Ramos (cell line): ENCODE data around the gene CACNA2D3.

Experiments used
- in situ Hi-C: fragments of 300-500 bp; cut with MboI; formaldehyde crosslinking; loops from one replicate; pipeline ENCODE4 v1.14.3; 2022; ENCODE audit warnings: low sequenced_read_pairs; ENCODE audit not compliant: unreplicated experiment

Gene CACNA2D3

GRCh38 chr3:54905920-54906319 lies 783.6 kb downstream of the CACNA2D3 start:
- in situ Hi-C loops = no loop called here

DNA sequence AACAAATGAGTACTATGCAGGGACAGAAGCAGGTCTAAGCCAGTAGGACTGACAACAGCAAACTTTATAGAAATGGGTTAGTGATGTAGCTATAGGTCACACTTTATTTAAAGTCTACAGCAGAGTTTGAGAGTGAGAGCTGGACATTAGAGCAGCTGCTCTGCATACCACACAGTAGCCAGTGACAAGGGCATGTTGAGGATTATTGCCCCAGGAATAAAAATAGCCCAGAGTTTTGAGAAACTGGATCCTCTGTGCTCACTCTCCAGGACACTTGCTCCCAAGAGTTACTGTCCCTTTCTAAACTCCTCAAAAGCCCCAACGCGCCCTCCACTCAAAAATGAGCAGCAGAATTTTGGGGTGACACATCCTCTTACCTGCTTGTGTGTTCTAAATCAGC lies 784.4 kb downstream of the CACNA2D3 start:
- in situ Hi-C loops = no loop called here

DNA sequence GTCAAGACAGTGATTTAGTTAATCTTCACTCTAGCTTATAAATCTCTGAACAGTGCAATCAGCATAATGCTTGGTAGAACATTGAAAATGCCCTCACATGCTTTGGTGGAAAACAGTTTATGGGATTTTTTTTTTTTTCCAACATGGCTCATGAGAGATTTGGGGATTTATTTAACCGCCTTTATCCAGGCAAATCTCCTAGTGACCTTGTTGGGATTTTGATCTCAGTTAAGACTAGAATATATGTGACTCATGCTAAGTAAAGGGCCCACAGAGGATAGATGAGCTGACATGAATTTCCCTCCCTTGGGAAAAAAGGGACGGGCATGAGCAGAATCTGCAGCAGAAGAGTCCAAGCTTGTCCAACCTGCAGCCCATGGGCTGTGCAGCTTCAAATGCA lies 786.8 kb downstream of the CACNA2D3 start:
- in situ Hi-C loops = no loop called here

DNA sequence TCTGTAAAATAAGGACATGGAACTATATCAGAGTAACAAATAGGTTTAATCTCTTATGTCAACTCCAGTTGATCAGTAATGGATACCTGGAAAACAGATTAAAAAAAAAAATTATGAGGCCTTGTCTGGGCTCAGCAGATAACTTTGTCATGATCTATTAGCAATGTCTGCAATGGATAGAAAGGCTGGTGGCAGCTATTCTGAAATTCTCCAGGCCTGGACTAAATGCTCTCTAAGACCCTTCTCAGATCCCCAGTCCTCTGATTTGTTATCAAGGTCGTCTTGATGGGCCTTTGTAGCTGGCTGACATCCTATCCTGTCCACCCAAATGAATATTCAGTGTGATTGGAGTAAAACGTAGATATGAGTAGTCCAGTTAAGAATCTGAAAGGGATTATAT lies 791.8 kb downstream of the CACNA2D3 start:
- in situ Hi-C loops = no loop called here

DNA sequence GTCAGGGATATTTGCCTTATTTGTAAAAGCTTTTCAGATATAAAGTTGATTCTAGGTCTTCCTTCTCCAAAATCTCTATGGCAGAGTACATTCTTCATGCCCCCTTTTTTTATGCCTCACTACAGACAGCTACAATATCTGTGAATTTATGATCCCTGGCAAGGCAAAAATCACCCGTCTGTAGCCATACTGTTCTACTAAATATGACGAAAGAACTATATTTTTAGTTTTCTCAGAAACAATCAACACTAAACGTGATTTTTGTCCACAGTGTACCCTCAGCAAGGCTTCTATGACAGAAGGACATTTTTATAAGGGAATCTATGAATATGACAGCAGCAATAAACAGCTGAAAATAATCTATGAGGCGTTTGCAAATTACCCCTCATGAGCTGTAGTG lies 792.8 kb downstream of the CACNA2D3 start:
- in situ Hi-C loops = no loop called here

DNA sequence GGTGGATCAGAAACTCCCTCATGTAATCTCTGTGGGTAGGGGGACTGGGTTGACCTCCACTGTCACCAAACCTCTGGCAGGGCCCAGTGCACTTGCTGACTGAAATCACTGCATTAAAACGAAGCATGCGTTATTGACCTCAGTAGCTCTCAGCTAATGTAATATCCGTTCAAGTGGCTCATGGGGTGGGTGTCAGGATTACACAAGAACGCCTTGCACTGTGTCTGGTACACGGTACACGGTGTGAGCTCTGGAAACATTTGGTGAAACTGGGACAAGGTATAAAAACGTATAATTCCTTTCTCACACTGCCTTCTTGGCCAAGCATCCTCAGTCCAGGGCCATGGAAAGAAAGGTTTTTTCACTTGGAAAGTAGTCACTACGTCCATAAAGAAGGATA lies 793.6 kb downstream of the CACNA2D3 start:
- in situ Hi-C loops = no loop called here

GRCh38 chr3:54916732-54917131 lies 794.4 kb downstream of the CACNA2D3 start:
- in situ Hi-C loops = no loop called here

- in situ Hi-C loops = no loop called here
Measured at GRCh38 chr3:54917174-54917573, 794.8 kb downstream of the CACNA2D3 start.

- in situ Hi-C loops = no loop called here
Measured at GRCh38 chr3:54917862-54918261, 795.5 kb downstream of the CACNA2D3 start.

DNA sequence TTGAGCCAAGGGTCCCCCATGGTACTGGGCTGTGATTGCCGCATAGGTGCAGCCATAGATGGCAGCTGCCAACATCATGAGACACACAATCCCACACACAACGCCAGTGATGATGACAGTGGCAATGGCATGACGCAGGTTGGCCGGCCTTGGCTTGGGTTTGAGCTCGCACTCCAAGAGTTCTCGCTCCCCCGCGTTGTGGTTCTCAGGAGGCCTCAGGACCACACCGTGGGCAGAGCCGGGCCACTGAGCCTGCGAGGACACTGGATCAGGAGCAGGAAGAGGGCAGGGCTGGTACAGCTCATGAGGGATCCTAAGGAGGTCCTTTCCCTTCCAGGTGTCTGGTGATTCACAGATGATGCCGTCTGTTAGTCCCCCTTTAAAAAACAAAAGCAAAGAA lies 796.2 kb downstream of the CACNA2D3 start:
- in situ Hi-C loops = no loop called here

DNA sequence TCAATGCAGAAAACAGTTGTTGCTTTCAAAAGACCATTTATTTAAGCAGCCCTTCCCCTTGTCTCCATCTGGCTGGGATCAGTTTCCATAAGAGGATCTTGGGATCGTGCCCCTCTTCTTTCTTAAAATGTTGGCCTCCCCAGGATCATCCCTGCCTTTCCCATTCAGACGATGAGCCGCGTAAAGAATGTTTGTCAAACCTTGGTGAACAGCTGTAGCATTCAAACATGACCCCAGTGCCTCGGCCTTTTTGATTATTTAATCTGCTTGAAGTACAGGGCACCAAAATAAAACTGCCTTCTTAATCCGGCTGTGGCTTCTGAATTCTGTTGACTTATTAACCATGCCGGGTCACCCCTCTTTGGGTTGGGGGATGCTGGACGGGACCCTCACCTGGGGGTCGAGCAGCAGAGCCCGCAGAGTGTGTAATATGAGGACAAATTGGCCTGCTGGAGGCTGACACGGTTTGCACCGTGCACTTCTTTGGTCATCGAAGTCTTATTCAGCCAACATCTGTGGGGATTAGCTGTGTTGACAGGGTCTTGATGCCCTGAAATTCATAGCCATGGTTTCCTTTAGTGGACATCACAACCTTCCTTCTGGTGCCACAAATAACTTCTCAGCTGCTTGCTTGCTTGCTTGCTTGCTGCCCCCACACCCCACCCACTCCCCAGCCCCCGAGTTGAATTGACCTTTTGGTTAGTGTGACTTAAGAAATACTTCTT lies 805.9 kb downstream of the CACNA2D3 start, which contains the start of gene LRTM1:
LRTM1 (minus strand) TSS at position 14 of the 725 bp plus-strand sequence. CDS start 148 bp downstream, outside the sequence.
- in situ Hi-C loops = no loop called here

- in situ Hi-C loops = no loop called here
Measured at GRCh38 chr3:54931182-54931581, 808.8 kb downstream of the CACNA2D3 start.

DNA sequence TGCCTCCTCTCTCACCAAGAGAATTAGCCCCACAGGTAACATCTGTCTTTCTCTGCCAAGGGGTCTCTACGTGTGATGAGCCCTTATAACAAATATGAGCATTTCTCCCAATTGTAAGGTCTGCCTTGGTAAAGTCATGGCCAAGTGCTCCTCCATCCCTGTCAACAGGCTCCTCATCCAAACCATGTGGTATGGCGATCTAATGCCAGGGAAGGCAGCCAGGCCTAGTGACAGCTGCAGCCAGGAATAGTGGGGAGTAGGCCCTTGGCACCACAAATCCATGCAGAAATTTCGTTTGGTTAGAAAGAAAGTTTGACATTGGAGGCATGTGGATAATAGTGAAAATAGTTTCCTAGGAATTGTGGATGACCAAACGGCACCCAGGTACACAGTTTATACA lies 810.3 kb downstream of the CACNA2D3 start:
- in situ Hi-C loops = no loop called here

- in situ Hi-C loops = no loop called here
Measured at GRCh38 chr3:54935869-54936268, 813.5 kb downstream of the CACNA2D3 start.

GRCh38 chr3:54936561-54936960 lies 814.2 kb downstream of the CACNA2D3 start:
- in situ Hi-C loops = no loop called here

DNA sequence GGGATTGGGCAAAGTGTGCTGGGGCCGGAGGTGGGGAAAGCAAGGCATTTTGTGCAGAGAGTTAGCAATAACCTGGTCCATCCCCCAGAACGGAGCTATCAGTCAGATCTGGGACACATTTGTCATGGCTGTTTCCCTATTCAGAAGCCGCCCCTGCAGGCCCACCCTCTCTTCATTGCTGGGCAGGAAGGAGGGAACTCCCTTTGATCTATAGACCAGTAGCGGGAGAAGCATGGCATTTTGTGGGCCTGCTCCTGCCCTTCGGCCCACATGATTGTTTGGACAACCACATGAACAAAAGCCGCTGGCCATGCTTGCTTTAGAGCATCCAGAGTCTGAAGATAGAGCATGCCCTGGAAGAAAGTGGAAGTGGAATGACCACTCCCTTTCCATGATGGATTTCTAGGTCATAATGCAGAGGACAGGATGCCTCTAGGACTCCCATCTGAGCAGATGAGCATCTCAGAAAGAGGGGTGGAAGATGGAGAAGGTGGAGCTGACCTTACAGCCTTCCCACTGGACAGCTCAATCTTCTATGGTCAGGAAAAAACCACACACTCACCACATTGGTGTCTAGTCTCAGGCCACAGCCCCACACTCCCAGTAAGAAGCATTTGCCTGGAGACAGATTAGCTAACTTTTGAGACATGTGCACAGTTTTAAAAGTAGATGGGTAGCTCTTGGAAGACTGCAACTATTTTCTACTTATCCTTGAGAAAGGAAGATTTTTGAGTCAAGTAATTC lies 817.4 kb downstream of the CACNA2D3 start:
- in situ Hi-C loops = no loop called here

- in situ Hi-C loops = no loop called here
Measured at GRCh38 chr3:54940971-54941370, 818.6 kb downstream of the CACNA2D3 start.

DNA sequence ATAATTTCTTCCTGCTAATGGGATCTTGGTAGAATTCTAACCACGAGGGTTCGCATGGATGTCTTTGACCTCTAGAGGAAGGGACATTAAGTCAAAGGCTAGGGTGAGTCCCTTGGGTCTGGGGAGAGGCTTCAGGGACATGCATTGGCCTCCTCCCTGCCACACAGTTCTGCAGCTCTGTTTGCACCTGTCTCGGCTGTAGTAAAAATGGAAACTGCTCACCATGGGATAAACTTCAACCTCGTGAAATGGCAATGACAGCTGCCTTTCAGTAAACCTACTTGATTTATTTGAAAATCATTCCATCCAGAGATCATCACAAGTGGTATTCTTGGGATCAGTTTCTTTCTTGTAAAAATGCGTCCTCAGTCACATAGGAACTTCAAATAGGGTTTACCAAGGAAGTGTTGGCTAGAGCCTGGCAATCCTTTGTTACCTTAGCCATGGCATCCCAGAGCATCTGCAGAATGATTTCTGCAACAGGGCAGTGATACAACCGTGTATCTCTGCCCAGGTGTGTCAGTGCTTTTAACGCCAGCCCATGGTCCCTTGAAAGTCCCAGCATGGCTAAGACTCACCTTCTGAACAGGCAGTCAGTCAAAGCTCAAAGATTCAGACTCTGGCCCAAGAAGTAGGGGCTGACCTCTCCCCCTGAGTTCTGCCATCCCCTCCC lies 819.5 kb downstream of the CACNA2D3 start:
- in situ Hi-C loops = no loop called here

DNA sequence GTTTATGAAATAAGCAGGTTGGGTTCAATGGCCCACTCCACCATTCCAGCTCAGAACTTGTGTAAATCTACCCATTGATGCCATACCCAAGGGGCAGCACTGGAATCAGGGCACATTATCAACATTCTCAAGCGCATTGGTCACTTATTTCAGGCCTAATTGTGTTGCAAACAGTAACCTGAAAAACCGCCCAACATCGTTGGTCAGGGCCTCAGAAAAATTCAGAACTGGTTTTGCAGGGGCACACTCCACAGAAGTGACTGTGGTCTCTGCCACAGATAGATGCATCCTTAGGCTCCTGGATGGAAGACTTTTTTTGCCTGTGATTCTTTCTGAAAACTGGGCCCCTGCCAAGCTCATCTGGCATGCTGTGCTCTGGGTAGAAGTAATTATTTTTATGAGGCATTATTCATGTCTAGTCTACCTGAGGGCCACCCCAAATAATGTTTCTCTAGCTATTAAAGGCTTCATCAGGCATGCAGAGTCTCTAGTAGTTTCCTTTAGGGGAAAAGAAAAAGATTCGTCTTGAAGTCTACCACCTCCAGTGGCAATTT lies 827.2 kb downstream of the CACNA2D3 start:
- in situ Hi-C loops = no loop called here

GRCh38 chr3:54950391-54951003 lies 828.1 kb downstream of the CACNA2D3 start:
- in situ Hi-C loops = no loop called here
